A172 (cell line): ENCODE data around the gene TGFB2. TPM values are rescaled to one million over a fixed set of nuclear protein-coding genes. Genes with fewer than 3 reads are reported as not detected.

Source experiments
- DNase-seq: peaks from one replicate; pipeline ENCODE4 v3.0.0-alpha.2; 2015; ENCODE audit warnings: low spot score
- total RNA-seq: library from RNA; depleted of rRNA; stranded (reverse); fragments of >200 nt; shearing (Covaris generic); gene quantifications from 2 replicates; pipeline ENCODE4 v1.2.3, GENCODE V29; 2014; rRNA removed

The TGFB2 gene
- total RNA-seq, 1 experiment from 2014 or later = 65.5 TPM

DNA sequence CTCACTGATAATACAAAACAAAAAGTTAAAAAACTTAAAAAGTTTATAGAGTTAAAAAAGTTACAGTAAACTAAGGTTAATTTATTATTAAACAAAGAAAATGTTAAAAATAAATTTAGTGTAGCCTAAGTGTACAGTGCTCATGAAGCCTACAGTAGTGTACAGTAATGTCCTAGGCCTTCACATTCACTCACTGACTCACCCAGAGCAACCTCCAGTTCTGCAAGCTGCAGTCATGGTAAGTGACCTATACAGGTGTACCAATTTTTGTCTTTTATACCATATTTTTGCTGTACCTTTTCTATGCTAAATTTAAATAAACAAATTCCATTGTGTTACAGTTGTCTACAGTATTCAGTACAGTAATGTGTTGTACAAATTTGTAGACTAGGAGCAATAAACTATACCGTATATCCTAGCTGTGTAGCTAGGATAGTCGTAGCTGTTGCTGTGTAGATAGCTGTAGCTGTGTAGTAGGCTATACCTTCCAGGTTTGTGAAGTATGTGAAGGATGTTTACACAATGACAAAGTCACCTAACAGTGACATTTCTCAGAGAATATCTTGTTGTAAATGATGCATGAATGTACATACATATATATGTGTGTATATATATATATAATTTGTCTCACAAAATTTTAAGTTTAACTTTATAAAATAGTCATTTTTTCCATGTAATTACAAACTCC, 140.2 kb downstream of the TGFB2 start:
- no peak for DNase-seq

DNA sequence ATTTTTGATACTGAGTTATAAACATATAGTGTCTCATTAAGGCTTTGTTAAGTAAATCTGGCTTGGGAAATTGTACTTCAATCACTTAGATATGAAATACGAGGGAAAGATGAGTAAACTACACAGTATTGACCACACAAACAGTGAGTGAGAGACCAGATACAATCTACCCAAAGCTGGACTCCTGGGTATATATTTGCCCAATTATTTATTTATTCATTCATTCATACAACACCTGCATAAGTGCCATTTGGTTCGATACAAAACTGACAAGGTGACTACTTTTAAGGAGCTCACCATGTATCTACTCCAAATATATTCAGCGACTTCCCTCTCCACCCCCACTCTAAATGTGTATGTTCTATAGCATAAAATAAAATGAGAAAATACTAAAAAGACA, 143.4 kb downstream of the TGFB2 start:
- DNase-seq = no peak

DNA sequence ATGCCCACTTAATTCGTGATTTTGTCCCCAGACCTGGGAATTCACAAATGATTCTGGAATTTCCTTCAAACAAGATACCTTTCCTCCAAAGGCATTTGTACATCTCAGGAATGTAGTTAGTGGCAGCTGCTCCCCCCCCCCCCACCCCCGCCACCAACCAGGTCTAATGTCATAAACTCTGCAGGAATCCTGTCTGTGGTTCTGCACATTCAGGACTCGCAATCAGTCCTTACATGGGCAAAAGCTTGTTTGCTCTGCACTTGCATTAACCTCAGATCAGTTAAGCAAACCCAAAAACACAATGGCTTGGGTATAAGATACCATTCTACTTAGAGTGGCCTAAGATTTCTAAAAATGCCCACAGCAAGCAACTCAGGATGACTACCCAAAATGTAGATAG, 143.8 kb downstream of the TGFB2 start:
- DNase-seq = peak; percentile 94

DNA sequence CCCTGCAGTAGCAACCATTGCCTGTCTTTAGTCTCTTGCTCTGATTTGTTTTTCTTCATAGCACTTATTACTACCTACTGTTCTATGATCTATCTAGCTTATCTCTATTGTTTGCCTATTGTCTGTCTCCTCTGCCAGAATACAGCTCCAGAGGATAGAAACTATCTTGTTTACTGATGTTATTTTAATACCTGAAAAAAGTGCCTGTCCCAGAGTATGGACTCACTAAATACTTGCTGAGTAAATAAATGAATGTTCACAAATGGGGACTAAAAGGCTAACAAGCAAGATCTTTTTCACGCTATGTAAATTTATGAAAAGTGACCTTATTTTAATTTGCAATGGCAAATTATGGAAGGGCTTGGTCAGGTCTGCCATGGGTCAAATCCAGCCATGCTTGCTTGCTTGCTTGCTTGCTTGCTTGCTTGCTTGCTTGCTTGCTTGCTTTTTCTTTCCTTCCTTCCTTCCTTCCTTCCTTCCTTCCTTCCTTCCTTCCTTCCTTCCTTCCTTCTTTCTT, 145.3 kb downstream of the TGFB2 start:
- DNase-seq = no peak

DNA sequence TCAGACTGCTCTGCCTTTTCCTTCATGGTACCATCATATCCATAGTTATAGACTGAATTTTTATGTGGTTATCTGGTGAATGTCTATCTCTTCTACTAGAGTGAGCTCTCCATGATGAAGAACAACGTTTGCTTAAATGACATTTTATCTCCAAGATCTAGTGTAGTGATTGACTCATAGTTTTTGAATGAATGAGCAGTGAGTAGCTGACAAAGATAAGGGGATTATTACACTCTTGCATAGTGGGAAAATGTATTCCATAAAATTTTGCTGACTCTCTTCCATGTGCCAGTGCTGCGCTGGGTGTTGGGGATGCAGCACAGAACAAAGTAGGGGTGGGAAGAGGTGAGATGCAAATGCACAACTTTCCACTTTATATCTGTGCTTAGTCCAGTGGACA, 147.7 kb downstream of the TGFB2 start:
- DNase-seq = peak; percentile 70

DNA sequence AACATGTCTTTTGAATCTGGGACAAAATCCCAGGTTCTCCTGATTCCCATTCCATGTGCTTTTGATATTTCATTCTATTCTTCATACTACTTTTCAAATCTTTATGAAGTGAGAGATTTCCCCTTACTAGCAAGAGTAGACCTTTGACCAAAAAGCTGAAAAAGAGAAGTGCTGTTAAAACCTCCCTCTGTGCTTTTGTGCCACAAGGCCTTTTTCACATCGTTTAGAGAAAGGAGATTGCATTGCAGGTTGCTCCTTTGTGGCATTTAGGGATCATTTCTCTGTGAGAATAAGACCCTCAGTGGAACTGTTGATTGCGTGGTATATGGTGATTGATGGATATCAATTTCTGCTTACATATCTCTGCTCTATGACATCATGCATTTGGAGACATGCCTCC, 148.8 kb downstream of the TGFB2 start:
- DNase-seq = no peak

Other genes starting within 250 kb of the TGFB2 start
- gene RRP15, start 60.0 kb upstream of the TGFB2 start, total RNA-seq = 11.9 and 26.2 TPM in 2 replicates